Right ventricle myocardium superior (tissue), 1 donor: ENCODE data around the gene SP140L. TPM values are rescaled to one million over a fixed set of nuclear protein-coding genes. Genes with fewer than 3 reads are reported as not detected.
"Not testable (repeated sequence)": the region's sequence is repeated elsewhere in the genome, so short reads cannot be mapped to it uniquely, and the experiment has no call there.

Source experiments
- ATAC-seq: fragments of 200-7000 bp; cut with Tn5 transposase; one replicate; pipeline ENCODE4 v1.9.1; 2020; ENCODE audit warnings: mild to moderate bottlenecking; ENCODE audit not compliant: poor library complexity
- DNase-seq: peaks from one replicate; pipeline ENCODE4 v3.0.0-alpha.2; 2020
- intact Hi-C: fragments of 100-400 bp; cut with DNase I; formaldehyde crosslinking; loops from one replicate; pipeline ENCODE4 v1.11.2; 2022
- long read RNA-seq: library from polyadenylated mRNA; unstranded; transcript quantifications from one replicate; pipeline ENCODE4 v2.0.0, GENCODE V29; 2021
- total RNA-seq: library from RNA; stranded (reverse); fragmentation: NEBNext Ultra II Directional; extraction: Animal tissue kit (Norgen Biotek cat#: 25700); gene quantifications from one replicate; pipeline ENCODE4 v1.2.1, GENCODE V29; 2021
- donor health status: DM: no; HTN: yes; CAD: no; lungs with severe emphysema.

The SP140L gene
- 5.5 TPM for total RNA-seq
- long read RNA-seq, partial matches to known transcripts: 1 of 5 reads
- long read RNA-seq, other reads (novel, unspliced or antisense): 2 of 5 reads

- DNase-seq (peak; percentile 86), ATAC-seq (peak; percentile 95)
- intact Hi-C loops: no loop called here
These were observed at the start of gene SP140L for GRCh38 chr2:230326453-230327417. Gene SP140L (plus strand): TSS chr2:230327193. CDS start chr2:230327270, 77 bp downstream.

- DNase-seq (no peak), ATAC-seq (no peak)
- intact Hi-C loops: no loop called here
These were observed 44.1 kb upstream of the SP140L start for GRCh38 chr2:230282936-230283335.

DNA sequence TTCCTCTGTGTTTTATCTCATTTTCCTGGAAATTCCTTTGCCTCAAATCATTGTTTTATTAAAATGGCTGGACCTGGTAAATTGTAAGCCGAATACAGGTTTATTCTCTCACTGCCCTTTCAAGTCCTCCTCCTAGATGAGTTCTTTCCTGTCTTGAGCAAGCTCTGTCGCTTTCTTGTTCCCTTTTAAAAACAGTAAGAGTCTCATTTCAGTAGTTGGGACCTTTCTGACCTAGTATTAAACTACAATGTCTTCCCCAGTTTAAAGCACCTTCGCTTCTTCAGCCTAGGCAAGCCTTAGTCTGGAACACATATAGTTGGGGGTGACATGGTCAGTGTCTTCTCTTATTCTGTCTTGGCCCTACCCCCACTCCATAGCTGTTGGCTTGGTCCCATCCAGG, 40.9 kb upstream of the SP140L start:
- ATAC-seq (no peak), DNase-seq (no peak)
- intact Hi-C loops: no loop called here

GRCh38 chr2:230289311-230289710, 37.7 kb upstream of the SP140L start:
- ATAC-seq, DNase-seq, intact Hi-C loops: not testable (repeated sequence)

- no peak for DNase-seq
- intact Hi-C loops: no loop called here
These were observed 31.8 kb upstream of the SP140L start for GRCh38 chr2:230295192-230295591.

GRCh38 chr2:230296917-230297316, 30.1 kb upstream of the SP140L start:
- ATAC-seq (no peak), DNase-seq (no peak)
- intact Hi-C loops: no loop called here

More at GRCh38 chr2:230295192-230295591, 31.8 kb upstream of the SP140L start:
- ATAC-seq: no peak

- intact Hi-C loops: no loop called here
- DNase-seq (no peak), ATAC-seq (no peak)
These were observed 27.4 kb upstream of the SP140L start for GRCh38 chr2:230299618-230300017.

- no peak for ATAC-seq
- DNase-seq: no peak
- intact Hi-C loops: no loop called here
These were observed 21.3 kb upstream of the SP140L start for GRCh38 chr2:230305416-230306275.

GRCh38 chr2:230306474-230306873, 20.5 kb upstream of the SP140L start:
- DNase-seq (no peak), ATAC-seq (no peak)
- intact Hi-C loops: no loop called here

DNA sequence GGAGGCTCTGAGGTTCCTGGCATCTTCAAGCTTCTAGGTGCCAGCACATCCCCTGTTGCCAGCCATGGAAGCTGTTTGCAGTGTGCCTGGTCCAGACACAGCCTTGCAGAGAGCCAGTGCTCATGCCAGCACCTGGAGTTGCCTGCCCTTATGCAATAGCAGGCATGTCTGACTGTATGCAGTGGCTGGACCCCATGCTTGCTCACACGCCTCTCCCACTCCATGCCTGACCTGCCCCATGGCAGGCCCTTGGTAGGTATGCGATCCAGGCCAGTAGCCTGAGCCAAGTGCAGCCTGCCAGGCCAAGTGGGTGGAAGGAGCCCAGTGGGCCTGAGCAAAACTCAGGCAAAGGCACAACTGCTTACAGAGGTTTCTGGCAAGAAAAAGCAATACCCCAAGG, 19.5 kb upstream of the SP140L start:
- intact Hi-C loops: no loop called here
- DNase-seq (no peak), ATAC-seq (no peak)

DNA sequence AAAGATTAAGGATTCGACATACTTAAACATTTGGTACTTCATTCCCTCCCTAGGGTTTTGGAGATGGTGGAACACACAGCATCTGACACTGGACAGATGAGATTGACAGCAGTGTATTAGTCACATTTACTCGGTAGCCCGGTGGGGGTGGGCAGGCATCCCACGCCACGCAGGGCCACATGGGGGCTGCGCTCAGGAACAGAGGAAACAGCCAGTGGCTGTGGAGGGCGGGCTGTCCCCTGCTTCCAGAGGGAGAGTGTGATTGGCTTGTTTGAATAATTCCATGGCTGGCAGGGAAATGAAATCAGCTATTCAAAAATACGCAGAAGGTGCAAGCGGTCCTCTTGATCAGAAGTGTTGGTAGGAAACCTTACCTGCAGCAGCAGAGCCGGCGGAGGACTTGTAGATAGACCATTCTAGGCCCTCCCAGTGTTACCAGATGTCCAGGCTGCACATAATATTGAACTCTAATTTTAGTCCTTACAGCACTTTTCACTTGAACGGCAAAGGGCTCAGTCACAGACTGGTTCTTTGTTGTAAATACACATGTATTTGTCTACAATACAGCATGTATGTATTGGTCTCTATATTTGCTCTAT, 18.5 kb upstream of the SP140L start:
- DNase-seq: no peak
- no peak for ATAC-seq
- intact Hi-C loops: no loop called here

DNA sequence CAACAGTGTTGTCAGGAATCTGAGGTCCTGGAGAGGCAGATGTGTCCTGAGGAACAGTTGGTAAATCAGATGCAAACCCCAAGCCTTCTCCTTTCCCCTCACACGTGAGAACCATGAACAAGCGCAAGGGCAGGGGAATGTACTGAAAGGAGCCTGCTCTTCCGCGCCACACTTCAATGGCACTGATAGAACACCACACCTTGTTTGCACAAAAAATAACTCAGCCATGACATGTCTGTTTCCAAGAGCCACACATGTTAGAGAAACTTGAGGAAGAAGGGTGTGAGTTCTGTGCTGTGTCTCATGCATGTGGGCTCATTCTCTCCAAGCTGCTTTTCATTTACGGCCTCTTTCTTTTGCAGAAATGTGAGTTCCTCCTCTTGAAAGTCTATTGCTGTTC, 16.2 kb upstream of the SP140L start:
- DNase-seq, intact Hi-C loops, ATAC-seq: not testable (repeated sequence)

- intact Hi-C loops, DNase-seq, ATAC-seq: not testable (repeated sequence)
These were observed 15.4 kb upstream of the SP140L start for GRCh38 chr2:230311634-230312033.

DNA sequence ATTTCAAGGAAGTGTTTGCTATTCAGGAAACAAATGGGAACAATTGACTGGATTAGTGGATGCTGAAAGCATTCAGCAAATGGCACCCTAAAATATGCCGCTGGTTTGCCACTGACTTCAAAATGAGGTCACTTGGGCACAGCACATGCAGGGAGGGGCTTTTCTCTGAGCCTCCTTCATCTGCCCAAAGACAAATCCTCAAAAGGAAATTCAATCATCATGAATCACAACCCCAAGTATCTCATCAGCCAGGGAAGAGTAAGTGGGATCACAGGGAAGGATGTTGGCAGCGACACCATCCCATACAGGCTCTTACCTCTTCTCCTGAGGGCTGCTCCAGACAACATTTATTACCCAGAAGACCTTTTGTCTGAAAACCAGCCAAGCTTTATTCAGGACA, 14.4 kb upstream of the SP140L start:
- intact Hi-C loops: no loop called here
- ATAC-seq: no peak
- no peak for DNase-seq

GRCh38 chr2:230317366-230317765, 9.6 kb upstream of the SP140L start:
- DNase-seq (no peak), ATAC-seq (no peak)

GRCh38 chr2:230318190-230319121, 8.5 kb upstream of the SP140L start:
- intact Hi-C loops: no loop called here
- no peak for ATAC-seq
- no peak for DNase-seq

More at GRCh38 chr2:230317366-230317765, 9.6 kb upstream of the SP140L start:
- intact Hi-C loops: no loop called here

- intact Hi-C loops: no loop called here
- DNase-seq (no peak), ATAC-seq (peak; percentile 51)
These were observed 7.7 kb upstream of the SP140L start for GRCh38 chr2:230319211-230319862.
